T-helper 9 cell (primary cell): ENCODE measurements around the gene KLHL22.
A peak's percentile ranks its signal among the peaks of the same experiment; 100 is the strongest.
"Not testable (repeated sequence)": the region's sequence is repeated elsewhere in the genome, so short reads cannot be mapped to it uniquely, and the experiment has no call there.

Experiments
- DNase-seq: peaks from one replicate; pipeline ENCODE4 v3.0.0-alpha.2; 2020
- total RNA-seq, 2 donors: gene quantifications; one replicate each; lab custom pipeline; 2026; lab: John Stamatoyannopoulos, UW

The KLHL22 gene
- total RNA-seq = 30.4 to 34.2 reads per million in 2 donors

GRCh38 chr22:20494978-20495860 is at the start of gene KLHL22:
Gene KLHL22 (minus strand): TSS chr22:20495795. CDS start chr22:20489211, 6,584 bp downstream.
- DNase-seq = peak; percentile 7

- DNase-seq = not testable (repeated sequence)
Measured at GRCh38 chr22:20545318-20545634, 49.7 kb upstream of the KLHL22 start.

- no peak for DNase-seq
Measured at GRCh38 chr22:20542736-20543135, 47.1 kb upstream of the KLHL22 start.

- DNase-seq = no peak
Measured at GRCh38 chr22:20542055-20542454, 46.5 kb upstream of the KLHL22 start.

GRCh38 chr22:20538875-20539274 is 43.3 kb upstream of the KLHL22 start:
- not testable (repeated sequence) for DNase-seq

- no peak for DNase-seq
Measured at GRCh38 chr22:20537983-20538382, 42.4 kb upstream of the KLHL22 start.

GRCh38 chr22:20537325-20537756 is 41.7 kb upstream of the KLHL22 start:
- no peak for DNase-seq

GRCh38 chr22:20536590-20537324 is 41.2 kb upstream of the KLHL22 start:
- no peak for DNase-seq

GRCh38 chr22:20533879-20534265 is 38.3 kb upstream of the KLHL22 start:
- no peak for DNase-seq

- DNase-seq = no peak
Measured at GRCh38 chr22:20533095-20533878, 37.7 kb upstream of the KLHL22 start.

GRCh38 chr22:20532256-20532993 is 36.8 kb upstream of the KLHL22 start:
- DNase-seq = no peak

GRCh38 chr22:20531404-20532201 is 36.0 kb upstream of the KLHL22 start:
- DNase-seq = no peak

GRCh38 chr22:20531154-20531403 is 35.5 kb upstream of the KLHL22 start:
- DNase-seq = no peak

GRCh38 chr22:20530368-20531153 is 35.0 kb upstream of the KLHL22 start:
- no peak for DNase-seq

GRCh38 chr22:20528405-20528978 is 32.9 kb upstream of the KLHL22 start:
- DNase-seq = no peak

- no peak for DNase-seq
Measured at GRCh38 chr22:20526628-20527355, 31.2 kb upstream of the KLHL22 start.

- DNase-seq = no peak
Measured at GRCh38 chr22:20526305-20526627, 30.7 kb upstream of the KLHL22 start.

- DNase-seq = no peak
Measured at GRCh38 chr22:20525048-20525447, 29.5 kb upstream of the KLHL22 start.

GRCh38 chr22:20524004-20524481 is 28.4 kb upstream of the KLHL22 start:
- DNase-seq = peak; percentile 13
